Activated naive CD4-positive, alpha-beta T cell treated with anti-CD3 and anti-CD28 coated beads, Interleukin-2, amount 50 U/mL, for 24 hours (primary cell): ENCODE measurements around the gene RSPO3.
A peak's percentile ranks its signal among the peaks of the same experiment; 100 is the strongest.

ENCODE experiments used
- H3K27ac Mint-ChIP-seq: one replicate; pipeline ENCODE4 v1.8.0; 2021; ENCODE audit warnings: mild to moderate bottlenecking, mixed read lengths
- H3K27me3 Mint-ChIP-seq: one replicate; pipeline ENCODE4 v1.8.0; 2021; ENCODE audit warnings: mixed read lengths
- H3K36me3 Mint-ChIP-seq: one replicate; pipeline ENCODE4 v1.8.0; 2021; ENCODE audit warnings: mixed read lengths
- H3K4me1 Mint-ChIP-seq: one replicate; pipeline ENCODE4 v1.8.0; 2021; ENCODE audit warnings: mixed read lengths
- H3K4me3 Mint-ChIP-seq: one replicate; pipeline ENCODE4 v1.8.0; 2021; ENCODE audit warnings: mild to moderate bottlenecking, mixed read lengths
- H3K9me3 Mint-ChIP-seq: one replicate; pipeline ENCODE4 v1.8.0; 2021; ENCODE audit warnings: mixed read lengths

RSPO3 gene

GRCh38 chr6:127176146-127176545 is 57.7 kb downstream of the RSPO3 start:
- peaks cover 16% of the 10 kb centered on the region for H3K27me3 Mint-ChIP-seq
- no peaks in the 10 kb centered on the region for H3K9me3 Mint-ChIP-seq
- no peaks in the 10 kb centered on the region for H3K4me1 Mint-ChIP-seq
- no peak overlapping the region for H3K4me3 Mint-ChIP-seq
- H3K27ac Mint-ChIP-seq = no peak overlapping the region
- no peaks in the 10 kb centered on the region for H3K36me3 Mint-ChIP-seq

GRCh38 chr6:127177030-127177922 is 58.8 kb downstream of the RSPO3 start:
- Mint-ChIP-seq H3K4me1 (no peaks in the 10 kb centered on the region), H3K27me3 (peaks cover 12% of the 10 kb centered on the region), H3K27ac (no peak overlapping the region), H3K9me3 (no peaks in the 10 kb centered on the region), H3K4me3 (no peak overlapping the region), H3K36me3 (no peaks in the 10 kb centered on the region)

GRCh38 chr6:127177923-127178231 is 59.4 kb downstream of the RSPO3 start:
- no peaks in the 10 kb centered on the region for H3K36me3 Mint-ChIP-seq
- H3K4me3 Mint-ChIP-seq = no peak overlapping the region
- no peaks in the 10 kb centered on the region for H3K4me1 Mint-ChIP-seq
- H3K9me3 Mint-ChIP-seq = no peaks in the 10 kb centered on the region
- no peak overlapping the region for H3K27ac Mint-ChIP-seq
- H3K27me3 Mint-ChIP-seq = peaks cover 13% of the 10 kb centered on the region

GRCh38 chr6:127178746-127179145 is 60.3 kb downstream of the RSPO3 start:
- Mint-ChIP-seq H3K9me3 (no peaks in the 10 kb centered on the region), H3K27ac (no peak overlapping the region), H3K27me3 (peaks cover 17% of the 10 kb centered on the region), H3K4me3 (no peak overlapping the region), H3K4me1 (no peaks in the 10 kb centered on the region), H3K36me3 (no peaks in the 10 kb centered on the region)

GRCh38 chr6:127180426-127180825 is 62.0 kb downstream of the RSPO3 start:
- H3K4me1 Mint-ChIP-seq = no peaks in the 10 kb centered on the region
- H3K9me3 Mint-ChIP-seq = no peaks in the 10 kb centered on the region
- H3K36me3 Mint-ChIP-seq = no peaks in the 10 kb centered on the region
- peaks cover 17% of the 10 kb centered on the region for H3K27me3 Mint-ChIP-seq
- H3K27ac Mint-ChIP-seq = peak overlapping the region; percentile 38
- H3K4me3 Mint-ChIP-seq = no peak overlapping the region

GRCh38 chr6:127182501-127182900 is 64.0 kb downstream of the RSPO3 start:
- no peaks in the 10 kb centered on the region for H3K4me1 Mint-ChIP-seq
- H3K9me3 Mint-ChIP-seq = no peaks in the 10 kb centered on the region
- H3K27ac Mint-ChIP-seq = no peak overlapping the region
- H3K36me3 Mint-ChIP-seq = no peaks in the 10 kb centered on the region
- no peak overlapping the region for H3K4me3 Mint-ChIP-seq
- peaks cover 13% of the 10 kb centered on the region for H3K27me3 Mint-ChIP-seq

- Mint-ChIP-seq H3K27ac (no peak overlapping the region), H3K9me3 (no peaks in the 10 kb centered on the region), H3K27me3 (peaks cover 5% of the 10 kb centered on the region), H3K4me1 (no peaks in the 10 kb centered on the region), H3K4me3 (no peak overlapping the region), H3K36me3 (no peaks in the 10 kb centered on the region)
Measured at GRCh38 chr6:127185437-127185995, 67.0 kb downstream of the RSPO3 start.

- Mint-ChIP-seq H3K27me3 (peaks cover 5% of the 10 kb centered on the region), H3K36me3 (no peaks in the 10 kb centered on the region), H3K9me3 (no peaks in the 10 kb centered on the region), H3K4me3 (no peak overlapping the region), H3K27ac (no peak overlapping the region), H3K4me1 (no peaks in the 10 kb centered on the region)
Measured at GRCh38 chr6:127186889-127187288, 68.4 kb downstream of the RSPO3 start.

- no peak overlapping the region for H3K4me3 Mint-ChIP-seq
- H3K4me1 Mint-ChIP-seq = no peaks in the 10 kb centered on the region
- no peak overlapping the region for H3K27ac Mint-ChIP-seq
- H3K27me3 Mint-ChIP-seq = no peaks in the 10 kb centered on the region
- no peaks in the 10 kb centered on the region for H3K36me3 Mint-ChIP-seq
- H3K9me3 Mint-ChIP-seq = no peaks in the 10 kb centered on the region
Measured at GRCh38 chr6:127188744-127189143, 70.3 kb downstream of the RSPO3 start.

GRCh38 chr6:127190552-127190951 is 72.1 kb downstream of the RSPO3 start:
- Mint-ChIP-seq H3K4me3 (no peak overlapping the region), H3K27ac (no peak overlapping the region), H3K4me1 (no peaks in the 10 kb centered on the region), H3K9me3 (no peaks in the 10 kb centered on the region), H3K36me3 (no peaks in the 10 kb centered on the region), H3K27me3 (no peaks in the 10 kb centered on the region)

GRCh38 chr6:127191716-127192115 is 73.2 kb downstream of the RSPO3 start:
- Mint-ChIP-seq H3K27ac (no peak overlapping the region), H3K4me1 (no peaks in the 10 kb centered on the region), H3K36me3 (no peaks in the 10 kb centered on the region), H3K4me3 (no peak overlapping the region), H3K9me3 (no peaks in the 10 kb centered on the region), H3K27me3 (no peaks in the 10 kb centered on the region)

GRCh38 chr6:127192911-127193541 is 74.6 kb downstream of the RSPO3 start:
- H3K9me3 Mint-ChIP-seq = no peaks in the 10 kb centered on the region
- H3K27ac Mint-ChIP-seq = no peak overlapping the region
- no peaks in the 10 kb centered on the region for H3K4me1 Mint-ChIP-seq
- H3K27me3 Mint-ChIP-seq = peaks cover 6% of the 10 kb centered on the region
- no peaks in the 10 kb centered on the region for H3K36me3 Mint-ChIP-seq
- no peak overlapping the region for H3K4me3 Mint-ChIP-seq

GRCh38 chr6:127195833-127196232 is 77.4 kb downstream of the RSPO3 start:
- no peaks in the 10 kb centered on the region for H3K9me3 Mint-ChIP-seq
- H3K4me1 Mint-ChIP-seq = no peaks in the 10 kb centered on the region
- H3K27ac Mint-ChIP-seq = no peak overlapping the region
- H3K36me3 Mint-ChIP-seq = no peaks in the 10 kb centered on the region
- H3K4me3 Mint-ChIP-seq = no peak overlapping the region
- H3K27me3 Mint-ChIP-seq = peaks cover 8% of the 10 kb centered on the region

- Mint-ChIP-seq H3K27ac (no peak overlapping the region), H3K36me3 (no peaks in the 10 kb centered on the region), H3K4me3 (no peak overlapping the region), H3K9me3 (no peaks in the 10 kb centered on the region), H3K27me3 (peaks cover 12% of the 10 kb centered on the region), H3K4me1 (no peaks in the 10 kb centered on the region)
Measured at GRCh38 chr6:127198549-127198948, 80.1 kb downstream of the RSPO3 start.

- H3K9me3 Mint-ChIP-seq = no peaks in the 10 kb centered on the region
- H3K27ac Mint-ChIP-seq = no peak overlapping the region
- H3K27me3 Mint-ChIP-seq = peaks cover 12% of the 10 kb centered on the region
- no peaks in the 10 kb centered on the region for H3K36me3 Mint-ChIP-seq
- no peak overlapping the region for H3K4me3 Mint-ChIP-seq
- no peaks in the 10 kb centered on the region for H3K4me1 Mint-ChIP-seq
Measured at GRCh38 chr6:127199470-127199869, 81.0 kb downstream of the RSPO3 start.

- peaks cover 17% of the 10 kb centered on the region for H3K27me3 Mint-ChIP-seq
- no peak overlapping the region for H3K4me3 Mint-ChIP-seq
- H3K9me3 Mint-ChIP-seq = no peaks in the 10 kb centered on the region
- H3K4me1 Mint-ChIP-seq = no peaks in the 10 kb centered on the region
- H3K36me3 Mint-ChIP-seq = no peaks in the 10 kb centered on the region
- H3K27ac Mint-ChIP-seq = no peak overlapping the region
Measured at GRCh38 chr6:127200114-127200513, 81.6 kb downstream of the RSPO3 start.
